A673 (cell line): Measurements from ENCODE around the gene PJVK.

Experiments used
- CTCF ChIP-seq: fragments of 300-800, 200-600 bp; sonication (generic); conservative IDR thresholded peaks from 2 replicates; pipeline ENCODE4 v1.5.1; 2017; ENCODE audit warnings: low read depth, mild to moderate bottlenecking, antibody characterized with exemption, low read length, moderate library complexity, mixed read lengths
- EZH2 ChIP-seq: fragments of 200-600 bp; sonication (generic); IDR thresholded peaks from 2 replicates; pipeline ENCODE4 v1.6.1; 2017; ENCODE audit warnings: borderline replicate concordance, low read depth, mild to moderate bottlenecking, mixed read lengths, antibody characterized with exemption, low read length; ENCODE audit not compliant: poor library complexity, severe bottlenecking

GRCh38 chr2:178478130-178478438, 26.9 kb downstream of the PJVK start:
- no peak for TF ChIP-seq CTCF
- TF ChIP-seq EZH2, result no peak
